Cardiac muscle cell (in vitro differentiated cells and primary cell): ENCODE results near the gene CDC23. TPM values are rescaled to one million over a fixed set of nuclear protein-coding genes. Genes with fewer than 3 reads are reported as not detected.
A peak's percentile ranks its signal among the peaks of the same experiment; 100 is the strongest.

Experiments
- DNase-seq, 2 donors: peaks; one replicate each; pipeline versions ENCODE4 v3.0.0 to v3.0.0-alpha.2; 2010 to 2017; ENCODE audit warnings: low read depth in 1 of 2, low spot score in 1 of 2
- H3K27ac ChIP-seq: fragments of 200-600 bp; sonication (generic); 2 replicates; pipeline ENCODE4 v1.5.1; 2016
- H3K27me3 ChIP-seq: fragments of 200-600 bp; sonication (generic); 2 replicates; pipeline ENCODE4 v1.6.0; 2016; ENCODE audit warnings: control low read depth
- H3K36me3 ChIP-seq: fragments of 200-600 bp; sonication (generic); 2 replicates; pipeline ENCODE4 v1.5.1; 2016; ENCODE audit warnings: control low read depth
- H3K4me1 ChIP-seq: fragments of 200-600 bp; sonication (generic); 2 replicates; pipeline ENCODE4 v1.8.1; 2017; ENCODE audit warnings: low read depth, mild to moderate bottlenecking, mixed run types
- H3K4me3 ChIP-seq: fragments of 200-600 bp; sonication (generic); 2 replicates; pipeline ENCODE4 v1.5.1; 2016; ENCODE audit warnings: mild to moderate bottlenecking
- H3K9me3 ChIP-seq: fragments of 200-600 bp; sonication (generic); 2 replicates; pipeline ENCODE4 v1.5.1; 2017; ENCODE audit warnings: low read depth, mild to moderate bottlenecking, control low read depth
- polyA plus RNA-seq: library from polyadenylated mRNA; unstranded; fragments of >200 nt; fragmentation: Nextera tagmentation; extraction: Ambion mirVana; gene quantifications from 2 replicates; pipeline ENCODE4 v1.2.1, GENCODE V29; 2016
- total RNA-seq: library from RNA; depleted of rRNA; stranded (reverse); fragments of >200 nt; gene quantifications from 2 replicates; pipeline ENCODE4 v1.2.3, GENCODE V29; 2016
- TF ChIP-seq, protein P1 (sequence below): IDR thresholded peaks from 2 replicates; pipeline ENCODE4 v1.5.1; 2012; ENCODE audit warnings: low read depth, mild to moderate bottlenecking, low read length

CDC23 gene
- total and polyA plus RNA-seq, 2 experiments from 2014 or later, result 26.0 to 60.1 TPM

DNA sequence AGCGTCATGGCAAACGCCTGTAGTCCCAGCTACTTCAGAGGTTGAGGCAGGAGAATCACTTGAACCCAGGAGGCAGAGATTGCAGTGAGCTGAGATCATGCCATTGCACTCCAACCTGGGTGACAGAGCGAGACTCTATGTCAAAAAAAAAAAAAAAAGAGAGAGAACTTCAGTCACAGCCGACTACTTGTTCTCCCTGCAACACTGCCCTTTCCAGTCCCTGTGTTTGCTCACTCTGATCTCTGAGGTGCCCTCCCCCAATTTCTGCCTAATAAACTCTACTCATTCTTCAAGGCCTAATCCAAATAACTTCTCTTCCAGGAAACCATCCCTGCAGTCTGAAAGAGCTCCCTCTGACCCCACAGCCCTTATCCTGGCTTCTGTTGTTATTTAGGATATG is 33.2 kb upstream of the CDC23 start:
- Histone ChIP-seq H3K4me1 (no peaks in the 10 kb centered on the region), H3K27me3 (peaks cover 17% of the 10 kb centered on the region), H3K9me3 (no peaks in the 10 kb centered on the region), H3K27ac (no peak overlapping the region), H3K4me3 (no peak overlapping the region), H3K36me3 (no peaks in the 10 kb centered on the region)
- TF ChIP-seq, protein P1, sequence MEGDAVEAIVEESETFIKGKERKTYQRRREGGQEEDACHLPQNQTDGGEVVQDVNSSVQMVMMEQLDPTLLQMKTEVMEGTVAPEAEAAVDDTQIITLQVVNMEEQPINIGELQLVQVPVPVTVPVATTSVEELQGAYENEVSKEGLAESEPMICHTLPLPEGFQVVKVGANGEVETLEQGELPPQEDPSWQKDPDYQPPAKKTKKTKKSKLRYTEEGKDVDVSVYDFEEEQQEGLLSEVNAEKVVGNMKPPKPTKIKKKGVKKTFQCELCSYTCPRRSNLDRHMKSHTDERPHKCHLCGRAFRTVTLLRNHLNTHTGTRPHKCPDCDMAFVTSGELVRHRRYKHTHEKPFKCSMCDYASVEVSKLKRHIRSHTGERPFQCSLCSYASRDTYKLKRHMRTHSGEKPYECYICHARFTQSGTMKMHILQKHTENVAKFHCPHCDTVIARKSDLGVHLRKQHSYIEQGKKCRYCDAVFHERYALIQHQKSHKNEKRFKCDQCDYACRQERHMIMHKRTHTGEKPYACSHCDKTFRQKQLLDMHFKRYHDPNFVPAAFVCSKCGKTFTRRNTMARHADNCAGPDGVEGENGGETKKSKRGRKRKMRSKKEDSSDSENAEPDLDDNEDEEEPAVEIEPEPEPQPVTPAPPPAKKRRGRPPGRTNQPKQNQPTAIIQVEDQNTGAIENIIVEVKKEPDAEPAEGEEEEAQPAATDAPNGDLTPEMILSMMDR, result no peak
- DNase-seq, result no peak

- Histone ChIP-seq H3K4me1 (no peaks in the 10 kb centered on the region), H3K36me3 (no peaks in the 10 kb centered on the region), H3K9me3 (no peaks in the 10 kb centered on the region), H3K4me3 (no peak overlapping the region), H3K27ac (no peak overlapping the region), H3K27me3 (peaks cover 23% of the 10 kb centered on the region)
- TF ChIP-seq, protein P1, result no peak
- DNase-seq, result peak in 1 of 2 donors; percentile 43
Observed at GRCh38 chr5:138245717-138246116, 32.6 kb upstream of the CDC23 start.

- H3K4me3 ChIP-seq, result no peak overlapping the region
Observed at GRCh38 chr5:138243794-138244193, 30.7 kb upstream of the CDC23 start.

GRCh38 chr5:138241688-138242571 is 28.8 kb upstream of the CDC23 start:
- no peaks in the 10 kb centered on the region for H3K4me1 ChIP-seq
- no peaks in the 10 kb centered on the region for H3K36me3 ChIP-seq
- no peak overlapping the region for H3K27ac ChIP-seq
- H3K9me3 ChIP-seq, result no peaks in the 10 kb centered on the region
- peaks cover 33% of the 10 kb centered on the region for H3K27me3 ChIP-seq
- H3K4me3 ChIP-seq, result peak overlapping the region; percentile 22
- TF ChIP-seq, protein P1, result no peak
- DNase-seq, result peak; percentile 35 to 47

More at GRCh38 chr5:138243794-138244193, 30.7 kb upstream of the CDC23 start:
- Histone ChIP-seq H3K9me3 (no peaks in the 10 kb centered on the region), H3K27me3 (peaks cover 33% of the 10 kb centered on the region), H3K4me1 (no peaks in the 10 kb centered on the region), H3K36me3 (no peaks in the 10 kb centered on the region), H3K27ac (no peak overlapping the region)
- DNase-seq, result peak in 1 of 2 donors; percentile 36
- TF ChIP-seq, protein P1, result no peak

DNA sequence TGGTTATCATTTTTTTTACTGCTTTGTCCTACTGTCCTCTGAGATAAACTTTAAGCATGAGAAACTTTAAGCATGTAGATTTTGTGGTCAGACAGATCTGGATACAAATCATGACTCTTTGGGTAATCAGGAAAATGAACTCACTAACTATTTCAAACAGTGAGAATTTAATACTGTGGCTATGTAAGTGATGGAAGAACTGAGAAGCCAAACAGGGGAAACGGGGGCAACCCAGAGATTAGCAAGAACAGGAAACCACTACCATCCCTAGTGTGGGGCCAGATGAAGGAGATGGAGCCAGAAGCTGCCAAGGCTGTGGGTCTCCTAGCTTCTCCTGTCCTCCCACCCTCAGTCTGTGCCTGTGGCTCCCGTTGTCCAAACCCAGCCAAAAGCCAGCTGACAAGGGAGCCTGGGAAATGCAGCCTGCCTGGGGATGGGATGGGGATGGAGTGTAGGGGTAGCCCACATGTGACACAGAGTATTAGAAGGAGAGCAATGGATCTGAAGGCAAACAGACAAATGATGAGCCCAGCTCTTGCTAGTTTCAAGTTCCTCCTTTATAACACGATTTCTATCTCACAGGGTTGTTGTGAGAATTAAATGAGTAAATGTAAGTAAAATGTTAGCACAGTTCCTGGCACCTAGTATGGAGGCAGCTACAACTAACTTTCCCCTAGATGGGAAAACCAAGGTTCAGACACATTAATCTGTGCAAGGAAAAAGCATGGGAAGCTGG is 27.7 kb upstream of the CDC23 start:
- no peaks in the 10 kb centered on the region for H3K4me1 ChIP-seq
- H3K4me3 ChIP-seq, result no peak overlapping the region
- H3K27ac ChIP-seq, result no peak overlapping the region
- no peak for DNase-seq
- no peaks in the 10 kb centered on the region for H3K36me3 ChIP-seq
- no peaks in the 10 kb centered on the region for H3K9me3 ChIP-seq
- TF ChIP-seq, protein P1, result no peak
- H3K27me3 ChIP-seq, result peaks cover 33% of the 10 kb centered on the region
